Lung microvascular endothelial cell (primary cell): ENCODE data around the gene TTC33. TPM values are rescaled to one million over a fixed set of nuclear protein-coding genes. Genes with fewer than 3 reads are reported as not detected.
"Not testable (repeated sequence)": the region's sequence is repeated elsewhere in the genome, so short reads cannot be mapped to it uniquely, and the experiment has no call there.

Experiments
- DNase-seq, 2 donors: peaks; one replicate each; pipeline versions ENCODE4 v3.0.0 to v3.0.0-alpha.2; 2010; ENCODE audit warnings: low read depth in 2 of 2
- total RNA-seq: library from RNA; depleted of rRNA; stranded (reverse); fragments of >200 nt; gene quantifications from 2 replicates; pipeline ENCODE4 v1.2.1, GENCODE V29; 2014

TTC33 gene
- total RNA-seq, 1 donor from 2014 or later = 15.1 TPM

DNA sequence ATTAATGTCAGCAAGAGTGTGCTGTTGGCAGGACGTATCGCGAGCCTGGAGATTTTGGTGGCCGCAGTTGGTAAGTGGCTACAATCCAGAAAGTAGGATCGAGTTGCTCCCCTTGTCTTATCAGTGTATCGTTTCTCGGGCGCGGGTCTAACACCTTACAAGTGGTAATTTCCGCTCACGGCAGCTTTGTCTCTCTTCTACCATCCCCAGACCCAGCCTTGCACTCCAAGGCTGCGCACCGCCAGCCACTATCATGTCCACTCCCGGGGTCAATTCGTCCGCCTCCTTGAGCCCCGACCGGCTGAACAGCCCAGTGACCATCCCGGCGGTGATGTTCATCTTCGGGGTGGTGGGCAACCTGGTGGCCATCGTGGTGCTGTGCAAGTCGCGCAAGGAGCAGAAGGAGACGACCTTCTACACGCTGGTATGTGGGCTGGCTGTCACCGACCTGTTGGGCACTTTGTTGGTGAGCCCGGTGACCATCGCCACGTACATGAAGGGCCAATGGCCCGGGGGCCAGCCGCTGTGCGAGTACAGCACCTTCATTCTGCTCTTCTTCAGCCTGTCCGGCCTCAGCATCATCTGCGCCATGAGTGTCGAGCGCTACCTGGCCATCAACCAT lies 74.9 kb downstream of the TTC33 start:
- DNase-seq = peak; percentile 40 to 65

DNA sequence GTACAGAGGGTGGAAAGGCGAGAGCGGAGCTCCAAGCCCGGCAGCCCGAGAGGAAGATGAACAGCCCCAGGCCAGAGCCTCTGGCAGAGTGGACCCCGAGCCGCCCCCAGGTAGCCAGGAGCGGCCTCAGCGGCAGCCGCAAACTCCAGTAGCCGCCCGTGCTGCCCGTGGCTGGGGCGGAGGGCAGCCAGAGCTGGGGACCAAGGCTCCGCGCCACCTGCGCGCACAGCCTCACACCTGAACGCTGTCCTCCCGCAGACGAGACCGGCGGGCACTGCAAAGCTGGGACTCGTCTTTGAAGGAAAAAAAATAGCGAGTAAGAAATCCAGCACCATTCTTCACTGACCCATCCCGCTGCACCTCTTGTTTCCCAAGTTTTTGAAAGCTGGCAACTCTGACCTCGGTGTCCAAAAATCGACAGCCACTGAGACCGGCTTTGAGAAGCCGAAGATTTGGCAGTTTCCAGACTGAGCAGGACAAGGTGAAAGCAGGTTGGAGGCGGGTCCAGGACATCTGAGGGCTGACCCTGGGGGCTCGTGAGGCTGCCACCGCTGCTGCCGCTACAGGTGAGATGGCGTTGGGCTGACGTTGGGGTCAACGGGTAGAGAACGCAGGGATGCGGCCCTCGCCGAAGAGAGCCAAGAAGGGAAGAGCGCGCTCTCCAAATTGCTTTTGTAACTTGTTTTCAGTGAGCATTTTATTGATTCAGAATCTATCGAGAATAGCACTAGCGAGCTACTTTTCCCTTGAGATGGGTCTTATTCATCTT lies 75.7 kb downstream of the TTC33 start, which contains the start of gene PTGER4:
Gene PTGER4 (plus strand): TSS at position 3 of the 769 bp plus-strand sequence. CDS start 1,079 bp downstream, outside the sequence.
- DNase-seq = peak; percentile 17 to 32

DNA sequence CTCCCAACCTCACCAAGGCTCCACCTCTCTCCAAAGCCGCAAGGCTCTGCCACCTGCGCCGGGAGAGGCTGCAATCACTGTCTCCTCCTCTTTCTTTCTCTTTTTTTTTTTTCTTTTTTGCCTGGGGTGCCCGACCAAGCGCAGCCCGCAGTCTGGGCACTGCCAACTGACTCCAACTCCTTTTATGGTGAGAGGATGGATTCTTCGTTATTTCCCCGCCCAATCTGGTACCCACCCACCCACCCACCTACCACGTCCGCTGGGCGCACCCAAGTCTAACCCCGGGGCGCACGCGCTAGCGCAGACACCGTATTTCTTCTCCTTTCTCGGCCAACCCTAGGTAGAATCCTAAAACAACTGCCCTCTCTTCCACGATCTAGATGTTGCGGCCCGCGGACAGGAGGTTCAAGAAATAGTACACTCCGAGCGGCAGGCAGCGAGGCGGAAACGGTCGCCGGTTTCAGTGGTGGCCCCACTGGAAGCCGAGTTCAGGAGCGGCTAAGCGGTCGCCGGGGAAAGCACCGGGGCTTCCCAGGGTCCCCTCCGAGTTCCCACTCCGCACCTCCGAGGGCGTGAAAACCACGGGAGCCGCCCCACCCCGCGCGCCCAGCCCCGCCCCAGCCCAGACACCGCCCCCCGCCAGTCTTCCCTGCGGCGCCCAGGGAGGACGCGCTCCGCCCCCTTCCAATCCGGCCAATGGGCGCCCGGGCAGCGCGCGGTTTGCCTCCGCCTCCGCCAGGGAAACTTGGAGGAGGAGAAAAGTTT lies 76.4 kb downstream of the TTC33 start:
- DNase-seq = peak; percentile 90 to 95

DNA sequence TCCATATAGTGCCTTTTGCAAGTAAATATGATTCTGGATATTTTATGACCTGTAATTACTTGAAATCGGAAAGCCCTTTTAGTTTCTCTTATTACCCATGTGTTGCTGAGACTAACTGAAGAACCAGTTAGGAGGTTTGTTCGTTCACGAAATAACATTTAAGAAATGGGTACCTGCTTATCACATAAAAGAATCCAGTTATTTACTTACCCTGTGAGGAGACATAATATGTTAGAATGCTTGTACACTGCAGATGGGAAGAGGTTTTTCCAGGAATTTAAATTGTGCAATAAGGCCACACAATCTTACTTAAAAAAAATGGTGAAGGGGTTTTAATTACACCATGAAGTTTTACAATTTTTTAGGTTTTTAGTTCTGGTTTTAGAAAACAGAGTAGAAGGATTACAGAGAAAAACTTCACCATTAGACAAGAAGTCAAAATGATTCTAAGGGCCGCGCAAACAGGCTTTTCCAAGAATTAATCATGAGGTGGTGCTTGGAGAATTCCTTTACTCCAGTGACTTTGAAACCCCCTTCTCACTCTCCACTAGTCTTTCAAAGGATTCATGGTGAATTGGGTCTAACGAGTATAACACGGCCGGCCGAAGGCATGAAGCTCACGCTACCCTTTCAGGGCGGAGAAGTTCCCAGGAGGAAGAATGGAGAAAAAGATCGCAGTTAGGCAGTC lies 77.2 kb downstream of the TTC33 start:
- DNase-seq = peak; percentile 18 to 24

DNA sequence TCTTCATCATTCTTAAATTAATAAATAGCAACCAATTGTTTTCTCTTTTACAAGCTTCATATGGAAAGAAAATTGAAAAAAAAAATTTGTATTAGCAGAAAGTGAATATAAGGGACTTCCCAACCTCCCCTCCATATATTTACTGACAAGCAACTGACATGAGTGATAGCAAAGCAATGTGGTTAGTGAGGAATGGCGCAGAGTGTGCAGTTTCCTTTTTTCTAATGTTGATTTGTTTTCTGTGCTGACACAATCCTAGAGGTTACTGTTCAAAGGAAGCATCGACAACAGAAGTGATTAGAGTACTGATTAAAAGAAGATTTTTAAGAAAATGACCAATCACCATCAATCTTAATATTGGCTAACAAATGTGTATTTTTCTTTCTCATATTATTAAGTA lies 77.7 kb downstream of the TTC33 start:
- peak; percentile 42 to 66 for DNase-seq

DNA sequence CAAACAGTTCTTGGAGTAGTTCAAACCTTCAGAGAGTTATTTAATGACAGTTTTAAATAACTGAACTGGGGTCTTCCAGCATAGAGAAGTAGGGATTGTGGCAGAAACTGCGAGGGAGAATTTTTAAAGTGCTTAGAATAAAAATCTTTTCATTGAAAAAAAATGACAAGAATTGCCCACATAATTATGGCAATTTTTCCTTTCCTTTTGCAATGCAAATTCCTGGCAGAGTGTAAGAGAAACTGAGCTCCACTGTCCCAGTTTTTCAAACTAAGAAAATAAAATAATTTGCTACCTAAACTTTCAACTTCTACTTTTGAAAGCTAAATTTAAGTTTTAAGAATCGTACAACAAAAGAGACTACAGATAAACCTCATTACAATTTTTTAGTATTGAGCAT lies 78.3 kb downstream of the TTC33 start:
- peak in 1 of 2 donors; percentile 11 for DNase-seq

DNA sequence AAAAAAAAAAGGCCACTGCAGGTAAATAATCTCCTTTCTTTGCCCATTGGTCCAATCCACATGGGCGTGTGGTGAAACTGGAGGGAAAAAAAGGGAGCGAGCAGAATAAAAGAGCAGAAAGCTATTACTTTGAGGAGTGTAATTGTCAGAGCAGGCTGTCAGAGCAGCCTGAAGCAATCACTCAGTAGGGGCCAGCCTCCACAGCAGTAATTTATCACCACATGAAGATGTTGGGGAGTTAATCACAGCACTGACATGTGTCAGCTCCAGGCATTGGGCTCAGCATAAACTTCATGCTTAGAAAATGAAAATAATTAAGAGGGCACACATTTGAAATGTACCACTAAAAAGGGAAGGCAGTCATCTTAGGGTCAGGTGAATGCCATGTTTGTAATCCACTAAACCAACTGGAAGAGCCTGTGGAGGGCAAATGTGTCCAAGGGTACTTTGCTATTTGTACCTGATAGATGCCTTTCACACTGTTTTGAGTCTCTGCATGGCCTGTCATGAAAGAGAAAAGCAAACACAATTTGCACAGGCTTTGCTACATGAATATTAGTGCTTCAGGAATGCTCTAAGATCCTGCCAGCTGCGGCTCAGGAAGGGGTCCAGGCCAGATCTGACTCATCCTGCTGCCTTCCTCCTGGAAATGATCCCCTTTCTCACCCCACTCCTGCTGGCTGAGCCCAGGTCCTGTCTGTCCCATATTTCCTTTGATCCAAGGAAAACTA lies 79.0 kb downstream of the TTC33 start:
- peak; percentile 58 to 95 for DNase-seq

DNA sequence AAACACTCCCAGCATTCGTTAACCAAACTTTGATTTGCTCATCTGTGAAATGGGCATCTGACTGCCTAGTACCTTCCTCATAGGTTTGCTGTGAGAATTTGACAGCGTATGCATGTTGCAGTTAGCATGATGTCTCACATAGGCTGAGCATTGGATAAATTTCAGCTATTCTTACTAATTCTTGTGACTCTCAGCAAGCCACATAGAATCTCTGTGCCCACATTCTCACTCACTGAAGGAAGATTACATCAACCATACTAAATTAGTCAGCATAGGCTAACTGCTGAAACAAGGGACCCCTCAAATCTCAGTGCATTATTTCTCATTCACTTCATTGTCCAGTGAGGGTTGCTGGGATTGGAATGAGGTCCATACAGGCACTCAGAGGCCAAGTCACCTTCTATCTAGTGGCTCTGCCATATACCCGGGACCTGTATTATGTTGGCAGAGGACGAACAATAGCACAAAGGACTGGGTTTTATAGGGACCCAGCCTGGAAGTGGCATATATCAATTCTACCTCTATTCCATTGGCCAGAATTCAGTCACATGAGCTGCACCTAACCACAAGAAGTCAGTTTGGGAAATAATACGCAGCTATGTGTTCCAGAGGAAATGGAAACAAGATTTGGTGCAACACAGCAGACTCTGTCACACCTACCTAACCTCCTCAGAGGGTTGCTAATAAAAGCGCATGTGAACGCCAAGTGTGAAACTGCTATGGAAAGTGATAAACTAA lies 80.2 kb downstream of the TTC33 start:
- no peak for DNase-seq

DNA sequence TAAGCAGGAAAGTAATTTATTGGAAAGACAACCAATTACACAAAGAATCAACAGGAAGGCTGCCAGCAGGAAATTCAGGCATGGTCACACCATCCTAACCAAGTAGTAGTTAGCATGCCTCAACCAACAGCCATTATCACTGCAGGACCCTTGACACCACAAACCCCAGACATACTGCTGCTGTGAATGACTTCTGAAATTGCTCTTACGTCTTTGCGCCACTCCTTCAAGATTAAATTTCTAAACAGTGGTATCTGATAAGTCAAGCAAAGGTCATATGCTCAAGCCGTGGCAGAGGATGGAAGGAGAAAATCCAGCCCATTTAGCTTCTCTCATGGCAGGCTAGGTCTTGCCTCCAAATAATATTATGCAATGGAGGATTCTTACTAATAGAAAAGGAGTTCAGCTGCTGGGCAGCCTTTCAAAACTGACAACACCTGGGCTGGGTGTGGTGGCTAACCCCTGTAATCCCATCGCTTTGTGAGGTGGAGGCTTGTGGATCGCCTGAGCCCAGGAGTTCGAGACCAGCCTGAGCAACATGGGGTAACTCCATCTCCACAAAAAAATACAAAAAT lies 81.0 kb downstream of the TTC33 start:
- no peak for DNase-seq

DNA sequence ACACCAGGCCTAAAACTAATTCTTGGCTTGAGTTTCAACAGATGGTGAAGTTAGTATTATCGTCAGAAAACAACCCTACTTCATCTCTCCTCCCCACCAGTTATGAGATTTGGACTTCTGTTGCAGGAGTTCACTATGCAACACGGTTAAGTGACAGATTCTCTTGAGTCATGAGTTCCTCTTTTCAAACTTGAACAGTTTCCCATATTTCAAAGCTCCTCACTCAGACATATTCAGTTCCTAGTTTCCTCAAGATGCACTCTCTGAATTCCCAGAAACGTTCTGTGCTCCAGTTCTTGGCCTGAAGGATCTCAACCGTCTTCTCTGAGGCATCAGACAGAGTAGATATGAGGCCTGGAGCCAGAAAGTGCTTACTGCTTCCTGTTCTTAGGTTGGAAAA lies 83.3 kb downstream of the TTC33 start:
- peak in 1 of 2 donors; percentile 49 for DNase-seq

DNA sequence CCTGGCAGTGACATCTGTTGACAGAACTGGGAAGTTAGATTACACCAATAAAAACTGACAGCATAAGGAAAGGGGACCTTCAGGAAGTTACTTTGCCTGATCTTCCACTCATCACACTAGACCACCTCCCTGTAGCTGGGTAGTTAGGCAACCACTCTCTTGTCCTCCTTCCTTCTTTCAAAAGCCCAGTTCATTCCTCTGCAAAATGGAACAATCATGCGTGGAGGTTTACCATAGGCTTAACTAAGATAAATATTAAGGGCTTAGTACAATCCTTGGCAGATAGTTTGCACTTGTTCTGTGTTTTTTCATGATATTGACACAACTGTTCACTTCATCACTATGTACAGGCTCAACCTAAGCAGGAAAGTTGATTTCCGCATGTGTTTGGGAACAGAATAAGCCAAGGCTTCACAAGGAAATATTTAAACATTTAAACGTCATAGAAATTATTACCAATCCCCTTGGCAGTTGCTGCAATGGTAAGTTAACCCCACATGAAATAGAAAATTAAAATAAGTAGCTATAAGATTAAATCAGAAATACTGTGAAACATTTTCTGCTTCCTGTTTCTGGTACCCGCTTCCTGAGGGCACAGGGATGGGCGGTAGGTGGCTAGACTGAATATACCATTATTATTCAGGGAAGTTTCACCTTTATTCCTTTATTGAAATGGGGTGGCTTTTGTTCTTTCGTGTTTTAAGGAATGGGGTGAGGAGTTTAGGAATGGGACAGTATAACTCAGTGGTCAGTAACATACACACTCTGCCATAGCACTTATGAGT lies 86.0 kb downstream of the TTC33 start:
- DNase-seq = no peak

DNA sequence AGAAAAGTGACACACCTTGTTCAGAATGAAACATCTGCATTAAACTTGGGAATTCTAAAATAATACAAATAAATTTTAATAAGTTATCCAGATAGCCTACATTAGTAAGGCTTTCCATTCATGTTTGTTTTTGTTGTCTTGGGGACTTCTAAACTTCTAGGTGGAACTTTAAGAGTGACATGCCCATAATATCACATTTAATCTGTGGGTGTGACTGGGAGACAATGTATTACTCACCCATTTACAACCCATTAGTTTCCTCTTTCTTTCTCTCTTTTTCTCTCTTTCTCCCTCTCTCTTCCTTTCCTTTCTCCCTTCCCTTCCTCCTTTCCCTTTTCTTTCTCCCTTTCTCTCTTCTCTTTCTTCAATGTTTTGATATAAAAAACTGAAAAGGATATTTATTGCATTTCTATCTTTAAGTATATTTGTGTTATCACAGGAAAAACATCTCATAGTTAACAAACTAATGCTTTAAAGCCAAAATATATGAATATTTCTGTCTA lies 88.5 kb downstream of the TTC33 start:
- no peak for DNase-seq

DNA sequence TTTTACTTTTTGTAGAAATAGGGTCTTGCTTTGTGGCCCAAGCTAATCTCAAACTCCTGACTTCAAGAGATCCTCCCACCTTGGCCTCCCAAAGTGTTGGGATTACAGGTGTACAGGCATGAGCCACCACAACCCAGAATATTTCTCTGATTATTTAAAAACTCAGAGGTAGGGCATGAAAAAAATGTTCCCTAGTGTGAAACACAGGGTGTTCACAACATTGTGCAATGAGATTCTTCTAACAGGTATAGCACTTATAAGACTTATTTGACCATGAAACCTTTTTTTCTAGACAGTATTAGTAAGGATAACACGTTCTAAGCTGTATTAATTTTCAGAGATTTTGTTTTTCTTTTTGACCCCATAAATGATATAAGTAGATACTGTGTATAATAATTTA lies 89.1 kb downstream of the TTC33 start:
- no peak for DNase-seq

DNA sequence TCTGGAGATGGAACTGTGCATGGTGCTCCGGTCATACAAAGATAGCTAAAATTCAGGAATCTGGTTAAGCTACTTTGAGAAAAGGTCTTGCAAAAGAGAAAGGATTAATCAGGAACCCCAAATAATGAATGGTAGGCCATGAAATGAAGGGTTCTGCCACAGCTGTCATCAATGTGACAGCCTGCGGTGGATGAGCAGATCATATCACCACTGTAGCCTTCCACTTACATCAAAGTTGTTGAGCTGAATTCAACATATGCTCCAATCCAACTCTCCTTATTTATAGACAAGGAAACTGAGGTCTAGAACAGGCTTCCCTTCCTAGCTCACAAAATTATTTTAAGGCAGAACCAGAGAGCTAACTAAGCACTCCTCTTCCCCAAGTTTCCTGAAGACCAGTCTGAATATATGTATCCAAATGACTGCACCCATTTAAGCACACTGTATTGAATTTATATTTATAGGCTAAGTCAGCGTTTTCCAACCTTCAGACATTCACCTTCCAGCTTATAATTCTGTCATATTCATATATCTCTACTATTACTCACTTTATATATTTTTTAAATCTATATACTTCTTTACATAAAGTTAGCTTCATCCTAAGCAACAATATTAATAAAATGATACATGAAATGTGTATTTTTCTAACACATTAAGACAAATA lies 90.0 kb downstream of the TTC33 start:
- no peak for DNase-seq

DNA sequence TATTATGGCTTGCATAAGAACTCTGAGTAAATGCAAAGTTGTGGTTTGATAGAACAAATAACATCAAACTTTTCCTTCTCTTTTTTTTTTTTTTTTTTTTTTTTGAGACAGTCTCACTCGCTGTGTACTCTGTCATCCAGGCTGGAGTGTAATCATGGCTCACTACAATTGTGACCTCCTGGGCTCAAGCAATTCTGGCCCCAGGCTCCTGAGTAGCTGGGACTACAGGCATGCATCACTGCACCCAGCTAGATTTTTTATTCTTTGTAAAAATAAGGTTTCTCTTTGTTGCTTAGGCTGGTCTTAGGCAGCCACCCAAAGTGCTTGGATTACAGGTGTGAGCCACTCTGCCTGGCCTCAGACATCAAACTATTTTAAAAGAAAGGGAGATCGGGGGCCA lies 95.0 kb downstream of the TTC33 start:
- no peak for DNase-seq

DNA sequence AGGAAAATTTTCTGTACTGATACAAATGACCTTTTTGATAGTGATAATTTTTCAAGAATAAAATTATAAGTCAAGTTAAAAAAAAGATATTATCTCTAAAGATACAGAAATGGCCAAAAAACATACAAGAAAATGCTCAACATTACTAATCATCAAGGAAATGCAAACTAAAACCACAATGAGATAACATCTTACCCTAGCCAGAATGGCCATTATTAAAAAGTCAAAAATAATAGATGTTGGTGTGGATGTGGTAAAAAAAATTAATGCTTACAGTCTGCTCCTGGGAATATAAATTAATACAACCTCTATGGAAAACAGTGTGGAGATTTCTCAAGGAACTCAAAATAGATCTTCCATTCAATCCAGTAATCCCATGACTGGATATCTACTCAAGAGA lies 99.0 kb downstream of the TTC33 start:
- DNase-seq = no peak

DNA sequence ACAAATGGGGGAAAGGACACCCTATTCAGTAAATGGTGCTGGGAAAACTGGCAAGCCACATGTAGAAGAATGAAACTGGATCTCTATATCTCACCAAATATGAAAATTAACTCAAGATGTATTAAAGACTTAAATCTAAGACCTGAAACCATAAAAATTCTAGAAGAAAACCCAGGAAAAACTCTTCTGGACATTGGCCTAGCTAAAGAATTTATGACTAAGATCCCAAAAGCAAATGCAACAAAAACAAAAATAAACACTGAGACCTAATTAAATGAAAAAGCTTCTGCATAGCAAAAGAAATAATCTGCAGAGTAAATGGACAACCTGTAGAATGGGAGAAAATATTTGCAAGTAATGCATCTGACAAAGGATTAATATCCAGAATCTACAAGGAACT lies 99.7 kb downstream of the TTC33 start:
- not testable (repeated sequence) for DNase-seq

DNA sequence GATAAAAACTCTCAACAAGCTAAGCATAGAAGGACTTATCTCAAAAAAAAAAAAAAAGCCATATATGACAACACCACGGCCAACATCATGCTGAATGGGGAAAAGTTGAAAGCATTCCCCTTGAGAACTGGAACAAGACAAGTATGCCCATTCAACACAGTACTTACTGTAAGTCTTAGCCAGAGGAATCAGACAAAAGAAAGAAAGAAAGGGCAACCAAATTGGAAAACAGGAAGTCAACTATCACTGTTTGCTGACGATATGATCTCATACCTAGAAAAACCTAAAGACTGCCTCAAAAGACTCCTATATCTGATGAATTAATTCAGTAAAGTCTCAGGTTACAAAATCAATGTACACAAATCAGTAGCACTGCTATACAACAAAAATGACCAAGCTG lies 100.6 kb downstream of the TTC33 start:
- DNase-seq = no peak
